Prostate gland (tissue), 2 donors: Measurements from ENCODE around the gene SCTR. TPM values are rescaled to one million over a fixed set of nuclear protein-coding genes. Genes with fewer than 3 reads are reported as not detected.

Experiments used
- DNase-seq: peaks from one replicate; pipeline ENCODE4 v3.0.0-alpha.2; 2019; ENCODE audit warnings: low spot score
- H3K27ac ChIP-seq, 2 donors: fragments of 200-600 bp; sonication (generic); 2 replicates each; pipeline ENCODE4 v1.5.1; 2017 to 2019
- H3K27me3 ChIP-seq: fragments of 200-600 bp; sonication (generic); replicated peaks from 2 replicates; pipeline ENCODE4 v1.5.1; 2019; ENCODE audit not compliant: insufficient read depth
- H3K36me3 ChIP-seq, 2 donors: fragments of 200-600 bp; sonication (generic); 1 replicate in 1 of 2; 2 replicates in 1 of 2; pipeline versions ENCODE4 v1.5.1 to v1.8.1; 2017 to 2019
- H3K4me1 ChIP-seq: fragments of 200-600 bp; sonication (generic); replicated peaks from 2 replicates; pipeline ENCODE4 v1.5.1; 2019
- H3K4me3 ChIP-seq, 2 donors: fragments of 200-600 bp; sonication (generic); 2 replicates each; pipeline ENCODE4 v1.5.1; 2017 to 2019
- H3K9me3 ChIP-seq: fragments of 200-600 bp; sonication (generic); 2 replicates; pipeline ENCODE4 v1.5.1; 2017
- POLR2A ChIP-seq: fragments of 450-650 bp; IDR thresholded peaks from one replicate; pipeline ENCODE4 v1.6.1; 2016; ENCODE audit warnings: antibody characterized with exemption, mild to moderate bottlenecking
- POLR2AphosphoS5 ChIP-seq: sonication (generic); formaldehyde crosslinking; IDR thresholded peaks from one replicate; pipeline ENCODE4 v1.6.1; 2017; ENCODE audit warnings: antibody characterized with exemption
- WGBS: methylation state at CpG from one replicate; pipeline ENCODE4 v1.1.5; 2018; 5-methylcytosine and 5-hydroxymethylcytosine counted together
- intact Hi-C: fragments of 100-400 bp; cut with DNase I; formaldehyde crosslinking; loops from one replicate; pipeline ENCODE4 v1.14.2; 2022
- total RNA-seq, 2 donors: library from RNA; depleted of rRNA; stranded (reverse); fragments of >200 nt; gene quantifications; one replicate each; pipeline ENCODE4 v1.1.0, GENCODE V29; 2016
- TF ChIP-seq, protein P1 (sequence below), 4 experiments: fragments of 200-600 bp in 2 of 4; fragments of 450-650 bp in 2 of 4; sonication (generic) in 2 of 4; IDR thresholded peaks; 1 replicate in 3 of 4; 2 replicates in 1 of 4; pipeline ENCODE4 v1.5.1; 2016 to 2019; ENCODE audit warnings: antibody characterized with exemption in 4 of 4, mild to moderate bottlenecking in 2 of 4, moderate library complexity in 2 of 4

The SCTR gene
- total RNA-seq, 2 donors from 2014 or later: not detected

GRCh38 chr2:119446037-119446436, 78.2 kb downstream of the SCTR start:
- TF ChIP-seq POLR2AphosphoS5: no peak
- TF ChIP-seq, protein P1, sequence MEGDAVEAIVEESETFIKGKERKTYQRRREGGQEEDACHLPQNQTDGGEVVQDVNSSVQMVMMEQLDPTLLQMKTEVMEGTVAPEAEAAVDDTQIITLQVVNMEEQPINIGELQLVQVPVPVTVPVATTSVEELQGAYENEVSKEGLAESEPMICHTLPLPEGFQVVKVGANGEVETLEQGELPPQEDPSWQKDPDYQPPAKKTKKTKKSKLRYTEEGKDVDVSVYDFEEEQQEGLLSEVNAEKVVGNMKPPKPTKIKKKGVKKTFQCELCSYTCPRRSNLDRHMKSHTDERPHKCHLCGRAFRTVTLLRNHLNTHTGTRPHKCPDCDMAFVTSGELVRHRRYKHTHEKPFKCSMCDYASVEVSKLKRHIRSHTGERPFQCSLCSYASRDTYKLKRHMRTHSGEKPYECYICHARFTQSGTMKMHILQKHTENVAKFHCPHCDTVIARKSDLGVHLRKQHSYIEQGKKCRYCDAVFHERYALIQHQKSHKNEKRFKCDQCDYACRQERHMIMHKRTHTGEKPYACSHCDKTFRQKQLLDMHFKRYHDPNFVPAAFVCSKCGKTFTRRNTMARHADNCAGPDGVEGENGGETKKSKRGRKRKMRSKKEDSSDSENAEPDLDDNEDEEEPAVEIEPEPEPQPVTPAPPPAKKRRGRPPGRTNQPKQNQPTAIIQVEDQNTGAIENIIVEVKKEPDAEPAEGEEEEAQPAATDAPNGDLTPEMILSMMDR (IDR thresholded peaks at IDR 0.05): no peak
- no peak for TF ChIP-seq POLR2A
- Histone ChIP-seq H3K4me1 (no peaks in the 10 kb centered on the region), H3K4me3 (no peak overlapping the region), H3K27ac (no peak overlapping the region), H3K9me3 (no peaks in the 10 kb centered on the region), H3K36me3 (no peaks in the 10 kb centered on the region), H3K27me3 (no peaks in the 10 kb centered on the region)
- WGBS: 72% methylated on average over 9 of the region's 9 CpGs
- DNase-seq: no peak
- intact Hi-C loops: no loop called here

DNA sequence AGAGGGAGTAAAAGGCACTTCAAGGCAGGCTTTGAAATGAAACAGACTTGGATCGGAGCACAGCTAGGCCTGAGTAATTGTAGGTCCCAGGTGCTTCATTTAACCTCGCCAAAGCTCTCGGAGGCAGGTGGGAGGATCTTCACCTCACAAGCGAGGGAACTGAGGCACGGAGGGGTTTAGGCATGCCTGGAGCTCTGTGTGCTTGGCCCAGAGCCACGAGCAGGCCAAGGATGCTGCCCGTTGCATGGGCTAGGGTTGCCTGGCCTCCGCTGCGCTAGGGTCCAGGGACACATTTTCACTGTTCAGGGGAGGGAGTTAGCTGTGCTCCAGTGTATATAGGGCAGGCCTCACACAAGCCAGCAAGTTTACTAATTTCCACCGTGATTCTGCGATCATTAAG, 81.4 kb downstream of the SCTR start:
- Histone ChIP-seq H3K27me3 (no peaks in the 10 kb centered on the region), H3K27ac (no peak overlapping the region), H3K4me3 (no peak overlapping the region), H3K9me3 (no peaks in the 10 kb centered on the region), H3K4me1 (no peaks in the 10 kb centered on the region), H3K36me3 (no peaks in the 10 kb centered on the region)
- intact Hi-C loops: no loop called here
- no peak for DNase-seq
- TF ChIP-seq POLR2AphosphoS5 (no peak), POLR2A (no peak)
- TF ChIP-seq, protein P1 (IDR thresholded peaks at IDR 0.05): no peak
- 84% methylated on average over 11 of the region's 11 CpGs for WGBS

GRCh38 chr2:119442226-119442619, 82.1 kb downstream of the SCTR start:
- TF ChIP-seq POLR2A (no peak), POLR2AphosphoS5 (no peak)
- TF ChIP-seq, protein P1 (IDR thresholded peaks at IDR 0.05): no peak
- Histone ChIP-seq H3K9me3 (no peaks in the 10 kb centered on the region), H3K4me3 (no peak overlapping the region), H3K27ac (no peak overlapping the region), H3K27me3 (no peaks in the 10 kb centered on the region), H3K36me3 (no peaks in the 10 kb centered on the region), H3K4me1 (no peaks in the 10 kb centered on the region)
- 91% methylated on average over 7 of the region's 7 CpGs for WGBS
- intact Hi-C loops: no loop called here
- DNase-seq: no peak

DNA sequence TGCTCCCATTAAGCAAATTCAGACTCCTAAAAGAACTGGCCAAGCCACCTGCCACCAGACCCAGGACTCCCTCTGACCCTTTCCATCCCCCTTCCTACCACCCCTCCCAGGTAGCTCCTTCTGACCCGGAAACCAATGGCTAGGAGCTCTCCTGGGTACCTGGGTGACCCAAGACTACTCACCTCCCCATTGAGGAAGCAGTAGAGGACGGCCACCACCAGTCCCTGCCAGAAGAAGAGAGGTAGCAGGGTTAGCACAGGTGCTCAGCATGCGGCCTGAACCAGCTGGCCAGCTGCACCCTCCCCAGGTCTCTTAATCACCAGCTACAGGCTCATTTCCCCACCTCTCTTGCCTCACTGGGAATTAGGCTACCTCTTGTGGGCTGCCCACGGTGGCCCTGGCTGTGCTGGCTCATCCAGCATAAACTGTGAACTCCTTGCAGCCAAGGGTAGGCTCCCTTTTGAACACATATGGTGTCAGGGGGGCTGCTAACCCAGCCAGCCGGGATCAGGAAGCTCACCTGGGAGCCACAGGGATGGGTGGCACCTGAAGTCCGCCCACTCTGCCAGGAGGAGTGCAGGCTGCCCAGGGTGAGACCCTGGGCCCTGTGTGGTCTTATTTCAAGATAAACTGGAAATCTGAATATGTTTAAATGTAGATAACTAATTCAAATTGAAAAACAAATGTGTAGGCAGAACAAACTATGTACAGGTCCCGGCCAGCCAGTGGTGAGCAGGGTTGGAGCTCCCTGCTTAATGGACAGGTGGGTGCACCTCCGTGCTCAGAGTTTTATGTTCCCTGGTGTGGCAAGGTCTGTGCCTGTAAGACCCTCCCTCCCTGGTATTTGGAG, 82.7 kb downstream of the SCTR start:
- Histone ChIP-seq H3K36me3 (no peaks in the 10 kb centered on the region), H3K4me1 (no peaks in the 10 kb centered on the region), H3K4me3 (no peak overlapping the region), H3K27ac (no peak overlapping the region), H3K9me3 (no peaks in the 10 kb centered on the region), H3K27me3 (no peaks in the 10 kb centered on the region)
- 80% methylated on average over 8 of the region's 8 CpGs for WGBS
- intact Hi-C loops: no loop called here
- no peak for TF ChIP-seq POLR2A
- no peak for TF ChIP-seq POLR2AphosphoS5
- TF ChIP-seq, protein P1 (IDR thresholded peaks at IDR 0.05): no peak
- DNase-seq: no peak

DNA sequence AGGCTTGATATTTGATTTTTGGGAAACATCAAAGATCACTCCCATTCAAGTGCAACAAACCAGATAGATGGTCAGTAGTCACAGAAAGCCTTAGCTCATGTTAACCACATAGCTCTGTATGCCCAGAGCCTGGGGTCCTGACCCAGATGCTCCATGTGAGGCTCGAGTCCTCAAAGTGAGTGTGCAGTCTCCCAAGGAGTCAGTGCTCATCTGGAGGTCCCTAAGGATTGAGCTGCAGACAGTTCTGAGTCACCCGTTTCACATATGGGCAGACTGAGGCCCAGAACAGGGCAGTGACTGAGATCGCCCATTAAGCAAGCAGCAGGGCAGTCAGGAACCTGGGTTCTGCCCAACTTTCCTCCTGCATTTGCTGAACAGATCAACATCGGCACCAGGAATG, 83.4 kb downstream of the SCTR start:
- intact Hi-C loops: no loop called here
- no peaks in the 10 kb centered on the region for H3K4me1 ChIP-seq
- TF ChIP-seq, protein P1 (IDR thresholded peaks at IDR 0.05): no peak
- TF ChIP-seq POLR2AphosphoS5 (no peak), POLR2A (no peak)
- H3K27me3 ChIP-seq: no peaks in the 10 kb centered on the region
- DNase-seq: no peak
- H3K36me3 ChIP-seq: no peaks in the 10 kb centered on the region
- no peak overlapping the region for H3K4me3 ChIP-seq
- no peak overlapping the region for H3K27ac ChIP-seq
- H3K9me3 ChIP-seq: no peaks in the 10 kb centered on the region
- 74% methylated on average over 4 of the region's 4 CpGs for whole genome bisulfite sequencing
